Epithelial cell of esophagus (primary cell): ENCODE results near the gene UBL4B.

ENCODE experiments used
- DNase-seq: peaks from one replicate; pipeline ENCODE4 v3.0.0; 2010; ENCODE audit warnings: low read depth
- H3K4me3 ChIP-seq: 2 replicates; pipeline ENCODE4 v1.5.1; 2011; ENCODE audit warnings: mild to moderate bottlenecking, low read length, control low read depth
- CTCF ChIP-seq: IDR thresholded peaks from 2 replicates; pipeline ENCODE4 v1.5.1; 2011; ENCODE audit warnings: low read depth, mild to moderate bottlenecking, low read length, control low read depth, inconsistent platforms; ENCODE audit not compliant: insufficient read depth; ENCODE audit errors: missing control alignments

UBL4B gene

GRCh38 chr1:110067893-110068645 is 44.2 kb upstream of the UBL4B start:
- no peak for DNase-seq
- no peak for TF ChIP-seq CTCF
- no peak overlapping the region for H3K4me3 ChIP-seq

- no peak overlapping the region for H3K4me3 ChIP-seq
- no peak for TF ChIP-seq CTCF
- no peak for DNase-seq
Observed at GRCh38 chr1:110068646-110069403, 43.4 kb upstream of the UBL4B start.

GRCh38 chr1:110069404-110070281 is 42.6 kb upstream of the UBL4B start:
- H3K4me3 ChIP-seq: no peak overlapping the region
- DNase-seq: no peak
- no peak for TF ChIP-seq CTCF

- no peak overlapping the region for H3K4me3 ChIP-seq
- DNase-seq: no peak
- no peak for TF ChIP-seq CTCF
Observed at GRCh38 chr1:110070282-110070669, 42.0 kb upstream of the UBL4B start.

- no peak for TF ChIP-seq CTCF
- no peak for DNase-seq
- H3K4me3 ChIP-seq: no peak within 1 kb of the TSS
Observed at GRCh38 chr1:110070671-110071242, 41.5 kb upstream of the UBL4B start, which contains the start of gene ALX3. Gene ALX3 (minus strand): TSS chr1:110070672. CDS start chr1:110070612, 60 bp downstream.

GRCh38 chr1:110074166-110074565 is 38.1 kb upstream of the UBL4B start:
- H3K4me3 ChIP-seq: no peak overlapping the region
- TF ChIP-seq CTCF: no peak
- DNase-seq: no peak
